ENCODE measurements around the gene CFTR. TPM values are rescaled to one million over a fixed set of nuclear protein-coding genes. Genes with fewer than 3 reads are reported as not detected.

Gene CFTR
- total RNA-seq = under 0.01 and 0.79 TPM in 2 replicates

GRCh38 chr7:117479225-117480054, at the start of gene CFTR:
CFTR (plus strand) TSS chr7:117480025; CDS start chr7:117480095, 70 bp downstream.

Small RNA genes lying within 50 kb of the gene (small RNA-seq; reads per million reads assigned to genes)
- gene AC000111.1 (not detected), gene AC000111.2 (not detected)

Other genes starting within 250 kb of the CFTR start
- gene WNT2, start 157.0 kb upstream of the CFTR start, total RNA-seq = 14.5 and 56.9 TPM in 2 replicates
- gene ASZ1, start 52.5 kb upstream of the CFTR start, total RNA-seq = 0.11 TPM in 1 of 2 replicates, not detected in the other